Stimulated activated CD4-positive, alpha-beta T cell treated with anti-CD3 and anti-CD28 coated beads, Interleukin-4, amount 100 ng/mL, for 24 hours (primary cell): Measurements from ENCODE around the gene LRRIQ1.
"Not testable (repeated sequence)": the region's sequence is repeated elsewhere in the genome, so short reads cannot be mapped to it uniquely, and the experiment has no call there.

Source experiments
- DNase-seq: peaks from one replicate; pipeline ENCODE4 v3.0.0-alpha.2; 2020

Gene LRRIQ1

GRCh38 chr12:85203809-85204208 is 167.7 kb downstream of the LRRIQ1 start:
- DNase-seq = not testable (repeated sequence)

- DNase-seq = no peak
Measured at GRCh38 chr12:85206543-85206942, 170.4 kb downstream of the LRRIQ1 start.

GRCh38 chr12:85224339-85224738 is 188.2 kb downstream of the LRRIQ1 start:
- DNase-seq = not testable (repeated sequence)

GRCh38 chr12:85225501-85225900 is 189.3 kb downstream of the LRRIQ1 start:
- no peak for DNase-seq

- no peak for DNase-seq
Measured at GRCh38 chr12:85237327-85237726, 201.2 kb downstream of the LRRIQ1 start.

GRCh38 chr12:85244561-85244960 is 208.4 kb downstream of the LRRIQ1 start:
- DNase-seq = no peak

GRCh38 chr12:85253853-85254252 is 217.7 kb downstream of the LRRIQ1 start:
- no peak for DNase-seq

- no peak for DNase-seq
Measured at GRCh38 chr12:85257671-85258070, 221.5 kb downstream of the LRRIQ1 start.

- DNase-seq = no peak
Measured at GRCh38 chr12:85260447-85260846, 224.3 kb downstream of the LRRIQ1 start.

- DNase-seq = no peak
Measured at GRCh38 chr12:85260896-85261295, 224.7 kb downstream of the LRRIQ1 start.

- DNase-seq = no peak
Measured at GRCh38 chr12:85266356-85266755, 230.2 kb downstream of the LRRIQ1 start.

- DNase-seq = no peak
Measured at GRCh38 chr12:85273381-85274314, 237.5 kb downstream of the LRRIQ1 start.

- DNase-seq = no peak
Measured at GRCh38 chr12:85274315-85274651, 238.1 kb downstream of the LRRIQ1 start.

- DNase-seq = no peak
Measured at GRCh38 chr12:85275374-85275773, 239.2 kb downstream of the LRRIQ1 start.

GRCh38 chr12:85277191-85277590 is 241.0 kb downstream of the LRRIQ1 start:
- no peak for DNase-seq

- no peak for DNase-seq
Measured at GRCh38 chr12:85277900-85278597, 241.9 kb downstream of the LRRIQ1 start.

GRCh38 chr12:85278598-85279448 is 242.7 kb downstream of the LRRIQ1 start:
- DNase-seq = no peak

GRCh38 chr12:85279449-85280164 is 243.5 kb downstream of the LRRIQ1 start:
- DNase-seq = no peak

- no peak for DNase-seq
Measured at GRCh38 chr12:85280165-85280983, 244.2 kb downstream of the LRRIQ1 start, which contains the start of gene ALX1. Gene ALX1, plus strand, starts transcription at chr12:85280220. Its CDS starts 42 bp downstream, at chr12:85280262.

- no peak for DNase-seq
Measured at GRCh38 chr12:85280984-85281630, 245.0 kb downstream of the LRRIQ1 start.
